ENCODE measurements around the gene AGFG1.

DNA sequence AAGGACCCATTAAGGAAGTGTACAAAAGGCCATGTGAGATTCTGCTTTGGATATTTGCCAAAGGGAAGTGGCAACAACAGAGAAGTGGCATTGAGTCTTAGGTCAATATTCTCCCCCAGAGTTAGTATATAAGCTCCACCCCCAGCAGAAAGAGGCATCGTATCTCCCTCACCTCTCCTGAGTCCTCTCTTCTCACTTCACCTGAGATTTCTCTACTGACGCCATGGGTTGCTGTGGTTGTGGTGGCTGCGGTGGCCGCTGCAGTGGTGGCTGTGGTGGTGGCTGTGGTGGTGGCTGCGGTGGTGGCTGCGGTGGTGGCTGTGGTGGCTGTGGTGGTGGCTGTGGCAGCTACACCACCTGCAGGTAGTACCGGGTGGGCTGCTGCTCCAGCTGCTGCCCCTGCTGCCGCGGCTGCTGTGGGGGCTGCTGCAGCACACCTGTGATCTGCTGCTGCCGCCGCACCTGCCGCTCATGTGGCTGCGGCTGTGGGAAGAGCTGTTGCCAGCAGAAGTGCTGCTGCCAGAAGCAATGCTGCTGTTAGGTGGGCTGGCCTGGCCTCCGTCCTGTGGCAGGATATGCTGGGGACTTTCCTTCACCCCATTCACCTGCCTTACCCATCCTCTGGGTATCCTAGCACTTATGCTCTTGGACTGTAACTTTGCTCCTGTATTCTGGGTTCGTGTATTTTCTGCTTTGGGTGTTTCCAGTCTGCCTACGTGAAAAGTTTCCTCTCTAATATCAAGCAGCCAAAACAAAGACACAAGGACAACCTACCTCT lies 136.8 kb downstream of the AGFG1 start:
- TF ChIP-seq CTCF (conservative IDR thresholded peaks at IDR 0.05) (no peak), EZH2 (IDR thresholded peaks at IDR 0.05; ENCODE audit: low read depth) (no peak)
